Endothelial cell of umbilical vein (primary cell): Measurements from ENCODE around the gene NAT16. TPM values are rescaled to one million over a fixed set of nuclear protein-coding genes. Genes with fewer than 3 reads are reported as not detected.

ENCODE experiments used
- BruUV-seq: library from RNA; stranded (reverse); fragments of 400-500 nt; replicated peaks from 2 replicates; lab custom pipeline; 2021; lab: Mats Ljungman, UMichigan
- CTCF ChIA-PET: fragments of 300-600, 350-600 bp; sonication (Branson Sonifier 250); formaldehyde crosslinking; loops from one replicate; lab custom pipeline; 2021; ENCODE audit warnings: antibody characterized with exemption, inconsistent platforms; lab: Charles Lee
- POLR2A ChIA-PET: fragments of 300-600, 350-600 bp; sonication (Branson Sonifier 250); formaldehyde crosslinking; loops from one replicate; lab custom pipeline; 2021; ENCODE audit warnings: antibody characterized with exemption, inconsistent platforms; lab: Charles Lee
- DNase-seq: peaks from one replicate; pipeline ENCODE4 v3.0.0-alpha.2; 2011; ENCODE audit warnings: low read depth, low spot score
- FAIRE-seq: peaks from 2 replicates; lab custom pipeline; 2011; peaks lifted over from hg19 to GRCh38; lab: Jason Lieb, UNC
- H2AFZ ChIP-seq: 2 replicates; pipeline ENCODE4 v1.6.0; 2012; ENCODE audit warnings: low read depth, low read length, control low read depth, inconsistent platforms
- H3K27ac ChIP-seq: 2 replicates; pipeline ENCODE4 v1.5.1; 2011; ENCODE audit warnings: low read depth, mild to moderate bottlenecking, control low read depth, low read length, moderate library complexity; ENCODE audit not compliant: insufficient read depth
- H3K27me3 ChIP-seq, 2 experiments: 2 replicates each; pipeline versions ENCODE4 v1.6.0 to v1.6.1; 2011; ENCODE audit warnings: low read length in 2 of 2, mixed read lengths in 1 of 2; ENCODE audit not compliant: control insufficient read depth in 2 of 2, insufficient read depth in 2 of 2
- H3K36me3 ChIP-seq, 2 experiments: 2 replicates in 1 of 2; 3 replicates in 1 of 2; pipeline ENCODE4 v1.5.1; 2011; ENCODE audit warnings: low read length in 2 of 2, mild to moderate bottlenecking in 1 of 2, moderate library complexity in 1 of 2; ENCODE audit not compliant: control insufficient read depth in 2 of 2, insufficient read depth in 2 of 2; ENCODE audit errors: extremely low read depth in 1 of 2
- H3K4me1 ChIP-seq: 3 replicates; pipeline ENCODE4 v1.5.1; 2011; ENCODE audit warnings: mild to moderate bottlenecking, low read length; ENCODE audit not compliant: control insufficient read depth, insufficient read depth; ENCODE audit errors: extremely low read depth
- H3K4me2 ChIP-seq: 2 replicates; pipeline ENCODE4 v1.6.1; 2011; ENCODE audit warnings: low read length, control low read depth, mixed read lengths; ENCODE audit not compliant: insufficient read depth
- H3K4me3 ChIP-seq, 3 experiments: fragments of 200-600 bp in 1 of 3; sonication (generic), shearing (Covaris generic) in 1 of 3; replicated peaks in 1 of 3; 2 replicates each; pipeline ENCODE4 v1.5.1; 2011 to 2016; ENCODE audit warnings: control low read depth in 3 of 3, low read length in 3 of 3, mild to moderate bottlenecking in 2 of 3, inconsistent platforms in 1 of 3, low read depth in 1 of 3, moderate library complexity in 1 of 3; ENCODE audit not compliant: insufficient read depth in 1 of 3
- H3K79me2 ChIP-seq: 2 replicates; pipeline ENCODE4 v1.6.0; 2012; ENCODE audit warnings: low read length, inconsistent platforms; ENCODE audit not compliant: control insufficient read depth, insufficient read depth
- H3K9ac ChIP-seq: replicated peaks from 2 replicates; pipeline ENCODE3; 2011; ENCODE audit warnings: low read length, control low read depth; ENCODE audit not compliant: insufficient read depth; ENCODE audit errors: extremely low read depth
- H3K9me1 ChIP-seq: replicated peaks from 3 replicates; pipeline ENCODE4 v1.6.0; 2011; ENCODE audit warnings: mild to moderate bottlenecking, low read length; ENCODE audit not compliant: control insufficient read depth, insufficient read depth; ENCODE audit errors: extremely low read depth
- H3K9me3 ChIP-seq: replicated peaks from 2 replicates; pipeline ENCODE4 v1.5.1; 2012; ENCODE audit warnings: low read length, inconsistent platforms; ENCODE audit not compliant: control insufficient read depth, insufficient read depth
- H4K20me1 ChIP-seq: replicated peaks from 2 replicates; pipeline ENCODE3; 2011; ENCODE audit warnings: mild to moderate bottlenecking, low read length; ENCODE audit not compliant: control insufficient read depth, insufficient read depth; ENCODE audit errors: extremely low read depth
- CTCF ChIP-seq, 2 donors: IDR thresholded peaks; 1 replicate in 1 of 2; 2 replicates in 1 of 2; pipeline ENCODE4 v1.5.1; 2011; ENCODE audit warnings: low read length in 2 of 2, mild to moderate bottlenecking in 2 of 2, moderate library complexity in 2 of 2, control low read depth in 1 of 2, inconsistent platforms in 1 of 2, low read depth in 1 of 2; ENCODE audit not compliant: insufficient read depth in 1 of 2; ENCODE audit errors: extremely low read depth in 1 of 2
- EZH2 ChIP-seq: IDR thresholded peaks from 2 replicates; pipeline ENCODE4 v1.6.1; 2012; ENCODE audit warnings: borderline replicate concordance, low read depth, mild to moderate bottlenecking, moderate library complexity, low read length, inconsistent platforms; ENCODE audit not compliant: severe bottlenecking
- GATA2 ChIP-seq: IDR thresholded peaks from 2 replicates; pipeline ENCODE4 v1.7.0; 2011; ENCODE audit warnings: low read depth, mild to moderate bottlenecking, moderate library complexity, mixed read lengths, low read length; ENCODE audit not compliant: insufficient read length, insufficient read depth
- dilution Hi-C: fragments of 300-500 bp; cut with MboI; formaldehyde crosslinking; loops from one replicate; pipeline ENCODE4 v1.15.0; 2019; ENCODE audit warnings: low sequenced_read_pairs; ENCODE audit not compliant: extremely low pct_ligation_motif_present
- intact Hi-C: fragments of 100-400 bp; cut with micrococcal nuclease; formaldehyde crosslinking; loops from one replicate; pipeline ENCODE4 v1.10.0; 2022
- polyA plus RNA-seq, 4 experiments: library from polyadenylated mRNA; depleted of rRNA in 3 of 4; stranded (reverse) in 3 of 4; unstranded in 1 of 4; fragments of >200 nt; gene quantifications; 2 replicates each; pipeline versions ENCODE4 v1.2.1 to v1.2.3, GENCODE V29; 2011 to 2012; ENCODE audit warnings: missing spikeins in 1 of 4
- total RNA-seq: library from RNA; stranded (reverse); gene quantifications from 2 replicates; pipeline ENCODE4 v1.2.3, GENCODE V29; 2021

NAT16 gene
- total and polyA plus RNA-seq, 2 donors (not counting 3 experiments of a cell fraction or from before 2014, with no cell fraction given) = not detected

- ChIA-PET CTCF (interaction anchor here (0.6 to 5.2 kb wide), 6 partner anchors 9 to 496 kb away, joined by 3 to 38 read pairs (median 4); partner anchors contain the start of genes FIS1 and POP7), POLR2A (no interaction called here)
- no peak overlapping the region for H3K4me3 ChIP-seq
These were observed 21.9 kb upstream of the NAT16 start for GRCh38 chr7:101201695-101202602.

More at GRCh38 chr7:101201695-101202602, 21.9 kb upstream of the NAT16 start:
- no peaks in the 10 kb centered on the region for H3K9me3 ChIP-seq
- H3K27me3 ChIP-seq = peaks cover 28 to 29% of the 10 kb centered on the region in 2 experiments
- DNase-seq (no peak), FAIRE-seq (no peak)
- no peak for TF ChIP-seq EZH2
- TF ChIP-seq GATA2 = no peak
- TF ChIP-seq CTCF (IDR thresholded peaks at IDR 0.05; ENCODE audit: extremely low read depth in 1 of 2, insufficient read depth in 1 of 2, low read depth in 1 of 2, low read length in 2 of 2) = no peak
- peaks cover 5% of the 10 kb centered on the region for H3K4me1 ChIP-seq
- intact Hi-C loops = no loop called here
- H4K20me1 ChIP-seq = no peaks in the 10 kb centered on the region
- dilution Hi-C loops = no loop called here
- H3K9me1 ChIP-seq = no peaks in the 10 kb centered on the region
- no peak overlapping the region for H2AFZ ChIP-seq
- peaks cover 0 to 7% of the 10 kb centered on the region in 2 experiments for H3K36me3 ChIP-seq
- no peaks in the 10 kb centered on the region for H3K79me2 ChIP-seq
- BruUV-seq = no TSS peak
- no peak overlapping the region for H3K4me2 ChIP-seq
- H3K27ac ChIP-seq = no peak overlapping the region
- H3K9ac ChIP-seq = no peak overlapping the region
